Aorta (tissue), 5 donors: ENCODE measurements around the gene FAM149A. TPM values are rescaled to one million over a fixed set of nuclear protein-coding genes. Genes with fewer than 3 reads are reported as not detected.
A peak's percentile ranks its signal among the peaks of the same experiment; 100 is the strongest.

Experiments used
- ATAC-seq: fragments of 200-7000 bp; cut with Tn5 transposase; one replicate; pipeline ENCODE4 v1.9.1; 2022; ENCODE audit warnings: moderate library complexity; ENCODE audit not compliant: low FRiP score
- DNase-seq, 2 donors: peaks; one replicate each; pipeline ENCODE4 v3.0.0-alpha.2; 2020
- H3K27ac ChIP-seq, 2 donors: one replicate each; pipeline ENCODE4 v1.5.1; 2013; ENCODE audit warnings: low read length in 2 of 2, mild to moderate bottlenecking in 2 of 2, moderate library complexity in 2 of 2, control low read depth in 1 of 2, inconsistent platforms in 1 of 2, low read depth in 1 of 2
- H3K27me3 ChIP-seq, 2 donors: one replicate each; pipeline ENCODE4 v1.6.1; 2013; ENCODE audit warnings: control low read depth in 1 of 2, low read length in 1 of 2, mild to moderate bottlenecking in 1 of 2, moderate library complexity in 1 of 2; ENCODE audit not compliant: insufficient read depth in 2 of 2, control insufficient read depth in 1 of 2
- H3K36me3 ChIP-seq, 2 donors: one replicate each; pipeline ENCODE4 v1.6.1; 2013; ENCODE audit warnings: control low read depth in 1 of 2, low read length in 1 of 2, mild to moderate bottlenecking in 1 of 2; ENCODE audit not compliant: insufficient read depth in 2 of 2, control insufficient read depth in 1 of 2
- H3K4me1 ChIP-seq, 2 donors: one replicate each; pipeline ENCODE4 v1.6.1; 2013; ENCODE audit warnings: low read length in 2 of 2, control low read depth in 1 of 2, mild to moderate bottlenecking in 1 of 2, moderate library complexity in 1 of 2; ENCODE audit not compliant: insufficient read depth in 2 of 2, control insufficient read depth in 1 of 2
- H3K4me3 ChIP-seq, 2 donors: one replicate each; pipeline ENCODE4 v1.5.1; 2013; ENCODE audit warnings: low read length in 2 of 2, control low read depth in 1 of 2, mild to moderate bottlenecking in 1 of 2
- H3K9me3 ChIP-seq: one replicate; pipeline ENCODE4 v1.6.1; 2013; ENCODE audit warnings: mild to moderate bottlenecking, low read length; ENCODE audit not compliant: control insufficient read depth
- WGBS, 2 donors: extraction: QIAGEN DNeasy Blood & Tissue Kit; methylation state at CpG; one replicate each; pipeline ENCODE4 v1.1.7; 2013; 5-methylcytosine and 5-hydroxymethylcytosine counted together
- intact Hi-C, 2 donors: fragments of 100-400 bp; cut with DNase I; formaldehyde crosslinking; loops; one replicate each; pipeline versions ENCODE4 v1.14.2 to v1.15.0; 2022
- polyA plus RNA-seq, 2 donors: library from polyadenylated mRNA; stranded (reverse); fragments of 200-250 nt; gene quantifications; one replicate each; pipeline ENCODE4 v1.2.3, GENCODE V29; 2013
- total RNA-seq, 2 donors: library from RNA; stranded (reverse); fragmentation: NEBNext Ultra II Directional; extraction: Animal tissue kit (Norgen Biotek cat#: 25700); gene quantifications; one replicate each; pipeline ENCODE4 v1.2.1, GENCODE V29; 2021
- donor health status: healthy with polysubstance abuse.
- donor health status: Bipolar disorder and iron deficiency.
- donor health status: DM: no; HTN: no; CAD: no.
- donor health status: DM: no; HTN: no; CAD: no.
- donor health status: DM: yes; HTN: yes; CAD: no.

Gene FAM149A
- total and polyA plus RNA-seq, 4 donors: 7.9 to 25.8 (median 15.3) TPM

DNA sequence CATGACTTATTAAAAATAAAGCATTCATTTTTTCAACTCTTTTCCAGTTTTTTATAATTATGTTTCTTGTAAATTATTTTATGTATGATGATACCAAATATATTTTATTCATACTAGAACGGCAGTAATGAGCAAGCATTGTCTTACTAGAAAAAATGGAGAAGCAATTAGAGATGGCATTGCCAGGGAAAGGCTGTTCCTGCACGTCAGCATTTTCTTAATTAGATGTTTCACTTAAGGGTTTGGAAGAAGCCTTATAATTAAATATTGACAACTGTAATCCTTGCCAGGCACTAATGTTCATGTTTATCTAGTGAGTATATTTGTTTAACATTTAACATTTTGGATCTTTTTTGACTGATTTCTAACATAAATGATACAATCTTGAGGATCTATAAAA, 16.6 kb downstream of the FAM149A start:
- Histone ChIP-seq H3K27ac (no peak overlapping the region), H3K4me1 (no peaks in the 10 kb centered on the region), H3K4me3 (no peak overlapping the region), H3K27me3 (no peaks in the 10 kb centered on the region), H3K9me3 (no peaks in the 10 kb centered on the region), H3K36me3 (no peaks in the 10 kb centered on the region)
- intact Hi-C loops: no loop called here
- ATAC-seq: no peak
- DNase-seq: no peak
- 90 to 92% methylated on average over 2 of the region's 2 CpGs for WGBS, 2 donors

DNA sequence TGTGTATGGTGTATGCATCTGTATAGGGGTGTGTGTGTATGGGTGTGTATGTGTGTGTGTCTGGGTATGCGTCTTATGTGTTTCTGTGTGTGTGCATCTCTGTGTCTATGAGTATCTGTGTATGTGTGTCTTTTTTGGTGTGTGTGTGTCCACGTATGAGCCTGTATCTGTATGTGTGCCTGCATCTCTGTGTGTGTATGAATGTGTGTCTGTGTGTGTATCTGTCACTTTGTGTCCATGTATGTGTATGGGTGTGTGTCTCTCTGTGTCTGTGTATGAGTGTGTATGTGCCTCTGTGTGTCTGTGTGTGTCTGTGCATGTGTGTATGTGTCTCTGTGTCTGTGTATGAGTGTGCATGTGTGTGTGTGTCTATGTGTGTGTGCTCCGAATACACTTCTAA, 24.3 kb downstream of the FAM149A start:
- Histone ChIP-seq H3K9me3 (no peaks in the 10 kb centered on the region), H3K4me1 (no peaks in the 10 kb centered on the region), H3K4me3 (no peak overlapping the region), H3K27me3 (no peaks in the 10 kb centered on the region), H3K36me3 (no peaks in the 10 kb centered on the region), H3K27ac (no peak overlapping the region)
- no peak for DNase-seq
- no peak for ATAC-seq
- WGBS, 2 donors: 93% methylated on average over 3 of the region's 3 CpGs
- intact Hi-C loops: no loop called here

DNA sequence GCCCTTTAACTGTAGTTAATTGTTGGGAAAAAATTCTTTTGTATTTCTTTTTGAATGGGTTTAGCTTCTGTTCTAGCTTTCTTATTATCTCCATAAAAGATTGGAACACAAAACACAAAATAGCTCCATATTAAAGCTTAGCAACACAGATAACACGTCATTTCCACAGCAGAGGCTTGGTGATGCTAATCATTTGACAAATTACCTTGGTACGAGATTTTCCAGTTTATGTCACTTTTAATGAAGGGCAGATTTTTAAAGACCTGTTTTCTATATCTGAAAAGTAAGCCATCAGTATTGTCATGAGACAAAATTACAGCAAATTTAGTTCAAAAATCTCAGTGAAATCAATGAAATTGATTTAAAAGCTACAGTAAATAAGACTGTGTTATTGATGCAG, 27.4 kb downstream of the FAM149A start:
- no peak for ATAC-seq
- no peaks in the 10 kb centered on the region for H3K27me3 ChIP-seq
- no peaks in the 10 kb centered on the region for H3K36me3 ChIP-seq
- WGBS, 2 donors: 86 to 94% methylated on average over 2 of the region's 2 CpGs
- no peak for DNase-seq
- no peak overlapping the region for H3K27ac ChIP-seq
- H3K4me1 ChIP-seq: no peaks in the 10 kb centered on the region
- no peaks in the 10 kb centered on the region for H3K9me3 ChIP-seq
- H3K4me3 ChIP-seq: no peak overlapping the region
- intact Hi-C loops: loop anchor here in 1 of 2 donors (10.0 kb wide), 1 partner anchor 497 kb away; no protein-coding TSS in a partner anchor

DNA sequence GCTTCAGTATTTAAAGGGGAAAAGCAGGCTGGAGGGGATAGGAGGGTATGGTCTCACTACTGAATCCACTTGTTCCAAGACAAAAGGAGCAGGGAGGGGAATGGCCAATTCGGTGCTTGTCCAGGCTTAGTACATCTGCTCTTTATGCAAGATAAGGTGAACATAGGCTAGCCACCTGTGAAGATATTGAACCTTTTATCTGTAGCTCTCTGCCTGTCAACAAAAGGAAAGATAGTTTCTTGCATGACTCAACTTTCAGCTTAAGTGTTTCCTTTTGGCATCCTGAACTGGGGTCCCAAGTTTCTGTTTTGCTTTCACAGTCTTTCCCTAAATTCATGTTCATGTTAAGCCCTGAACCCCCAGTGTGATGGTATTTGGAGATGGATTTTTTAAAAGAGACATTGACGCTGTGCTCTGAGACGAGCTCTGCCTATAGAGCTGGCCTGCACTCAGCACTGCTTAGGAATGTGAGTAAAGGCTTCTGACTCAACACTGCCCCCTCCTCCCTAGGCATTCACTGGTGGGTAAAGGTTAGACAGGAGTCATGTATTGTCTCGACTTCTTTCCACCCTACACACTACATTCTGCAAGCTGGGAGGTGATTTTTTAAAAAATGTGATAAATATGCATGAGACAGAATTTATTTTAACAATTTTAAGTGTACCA, 28.2 kb downstream of the FAM149A start:
- Histone ChIP-seq H3K4me1 (no peaks in the 10 kb centered on the region), H3K27me3 (no peaks in the 10 kb centered on the region), H3K27ac (no peak overlapping the region), H3K4me3 (no peak overlapping the region), H3K9me3 (no peaks in the 10 kb centered on the region), H3K36me3 (no peaks in the 10 kb centered on the region)
- intact Hi-C loops: loop anchor here in 1 of 2 donors (10.0 kb wide), 1 partner anchor 498 kb away; no protein-coding TSS in a partner anchor
- ATAC-seq (no peak), DNase-seq (no peak)
- 32 to 43% methylated on average over 4 of the region's 4 CpGs for WGBS, 2 donors

DNA sequence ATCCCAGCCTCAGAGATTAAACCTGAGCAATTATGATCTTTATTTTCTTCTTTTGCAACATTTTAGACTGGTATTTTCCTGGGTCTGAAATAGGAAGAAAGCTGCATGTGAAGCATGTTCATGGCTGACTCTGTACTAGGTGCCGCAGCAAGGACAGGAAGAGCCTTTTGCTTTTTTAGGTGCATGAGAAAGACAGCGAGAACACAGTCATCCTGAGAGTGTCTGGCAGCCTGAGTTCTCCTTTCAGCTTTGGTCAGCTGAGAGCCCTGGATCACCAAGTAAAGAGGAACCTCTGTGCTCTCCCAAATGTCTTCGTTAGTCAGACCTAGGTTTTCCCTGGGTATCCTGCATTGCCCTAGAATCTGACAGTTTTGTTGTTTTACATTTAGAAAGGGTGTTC, 29.8 kb downstream of the FAM149A start:
- H3K4me3 ChIP-seq: no peak overlapping the region
- no peaks in the 10 kb centered on the region for H3K36me3 ChIP-seq
- ATAC-seq (no peak), DNase-seq (no peak)
- H3K27ac ChIP-seq: no peak overlapping the region
- intact Hi-C loops: loop anchor here in 1 of 2 donors (10.0 kb wide), 1 partner anchor 499 kb away; no protein-coding TSS in a partner anchor
- H3K4me1 ChIP-seq: no peaks in the 10 kb centered on the region
- no peaks in the 10 kb centered on the region for H3K9me3 ChIP-seq
- WGBS, 2 donors: 88 to 91% methylated on average over 3 of the region's 3 CpGs
- no peaks in the 10 kb centered on the region for H3K27me3 ChIP-seq

DNA sequence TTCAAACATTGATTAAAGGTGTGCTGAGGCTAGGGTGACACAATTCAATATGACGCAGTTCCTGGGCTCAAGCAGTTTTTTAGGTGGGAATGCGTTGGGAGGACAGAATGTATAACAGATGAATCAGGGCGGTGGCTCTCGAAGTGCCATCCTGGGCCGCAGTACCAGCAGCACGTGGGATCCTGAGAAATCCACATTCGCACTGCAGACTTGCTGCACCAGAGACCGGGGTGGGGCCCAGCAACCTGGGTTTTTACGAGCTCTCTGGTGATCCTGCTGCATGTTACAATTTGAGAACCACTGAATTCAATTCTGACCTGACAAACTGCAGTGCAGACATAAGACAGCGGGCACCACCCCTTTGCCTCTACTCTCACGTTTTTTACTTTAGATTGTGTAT, 30.4 kb downstream of the FAM149A start:
- no peak overlapping the region for H3K27ac ChIP-seq
- H3K4me3 ChIP-seq: no peak overlapping the region
- intact Hi-C loops: loop anchor here in 1 of 2 donors (5.0 to 10.0 kb wide), 2 partner anchors 68 to 500 kb away; partner anchors contain the start of gene TLR3
- DNase-seq (no peak), ATAC-seq (no peak)
- no peaks in the 10 kb centered on the region for H3K27me3 ChIP-seq
- WGBS, 2 donors: 94% methylated on average over 11 of the region's 11 CpGs
- no peaks in the 10 kb centered on the region for H3K4me1 ChIP-seq
- no peaks in the 10 kb centered on the region for H3K36me3 ChIP-seq
- H3K9me3 ChIP-seq: no peaks in the 10 kb centered on the region

DNA sequence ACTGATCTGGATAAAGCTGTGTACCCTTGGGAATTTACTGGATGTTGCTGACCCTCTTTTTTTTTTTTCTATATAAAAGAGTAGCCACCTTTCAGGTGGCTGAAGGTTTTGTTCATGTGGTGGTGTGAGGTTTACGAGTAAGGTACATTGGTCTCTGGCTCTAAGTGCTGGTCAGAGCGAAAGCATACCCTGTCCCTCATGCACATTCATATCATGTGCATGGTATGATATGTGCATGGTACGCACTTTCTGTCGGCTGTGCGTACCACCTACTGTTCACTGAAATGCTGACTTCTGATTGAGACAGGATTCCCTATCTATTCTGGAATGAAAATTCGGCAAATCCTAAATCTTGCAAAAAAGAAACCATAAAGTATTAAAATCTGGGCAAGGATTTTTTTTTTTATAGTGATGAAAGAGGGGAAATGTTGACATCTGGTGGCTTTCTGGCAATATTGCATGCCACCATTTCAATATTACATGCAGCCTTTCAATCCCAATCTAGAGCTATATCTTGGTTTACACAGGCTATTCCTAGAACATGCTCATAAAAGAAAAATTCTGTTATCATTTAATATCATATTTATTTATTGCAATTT, 32.8 kb downstream of the FAM149A start:
- H3K4me1 ChIP-seq: no peaks in the 10 kb centered on the region
- no peaks in the 10 kb centered on the region for H3K9me3 ChIP-seq
- intact Hi-C loops: loop anchor here (2.0 to 10.0 kb wide), 3 partner anchors 68 to 502 kb away; partner anchors contain the start of gene TLR3 (in 2 of the 2)
- H3K27me3 ChIP-seq: no peaks in the 10 kb centered on the region
- H3K4me3 ChIP-seq: no peak overlapping the region
- 51 to 55% methylated on average over 6 of the region's 6 CpGs for WGBS, 2 donors
- no peak overlapping the region for H3K27ac ChIP-seq
- H3K36me3 ChIP-seq: no peaks in the 10 kb centered on the region
- peak; percentile 33 for ATAC-seq
- DNase-seq: no peak

DNA sequence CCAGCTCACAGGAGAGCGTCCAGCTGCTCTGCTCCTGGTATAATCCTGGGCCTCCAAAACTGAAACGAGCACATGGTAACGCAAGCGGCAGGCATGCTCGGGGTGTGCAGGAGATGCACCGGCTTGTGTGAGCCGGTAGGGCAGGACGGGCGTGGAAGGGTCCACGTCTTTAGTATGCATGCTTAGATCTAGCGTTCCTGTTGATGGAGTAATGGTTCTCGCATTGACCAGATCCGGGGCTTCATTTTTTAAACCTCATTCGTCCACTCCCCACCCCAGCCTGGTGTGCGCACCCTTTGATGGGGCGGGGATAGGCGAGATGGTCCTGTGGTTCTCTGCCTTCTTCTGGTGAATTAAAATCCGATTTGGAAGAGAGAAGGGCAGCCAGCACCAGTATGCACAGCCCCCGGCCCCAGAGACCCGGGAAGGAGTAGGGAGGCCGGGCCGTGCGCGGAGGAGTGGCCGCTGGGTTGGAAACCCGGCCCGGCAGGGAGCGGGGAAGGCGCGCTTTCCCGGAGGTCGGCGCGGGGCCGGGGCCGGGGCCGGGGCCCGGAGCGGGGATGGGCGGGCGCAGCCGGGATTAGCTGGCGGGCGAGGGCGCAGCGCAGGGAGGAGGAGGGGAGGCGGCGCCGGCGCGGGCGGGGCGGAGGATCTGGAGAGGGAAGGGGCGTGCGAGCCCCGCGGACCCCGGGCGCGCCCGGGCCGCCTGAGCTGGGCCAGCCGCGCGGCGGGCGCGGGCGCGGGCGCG, 39.9 kb downstream of the FAM149A start:
- ATAC-seq: peak; percentile 87
- H3K4me3 ChIP-seq: peak overlapping the region; percentile 8 to 52
- no peaks in the 10 kb centered on the region for H3K27me3 ChIP-seq
- no peaks in the 10 kb centered on the region for H3K36me3 ChIP-seq
- WGBS, 2 donors: 0 to 1% methylated on average over 32 to 72 of the region's 72 CpGs
- DNase-seq: peak; percentile 77 to 92
- intact Hi-C loops: no loop called here
- no peaks in the 10 kb centered on the region for H3K4me1 ChIP-seq
- peak overlapping the region; percentile 4 to 71 for H3K27ac ChIP-seq
- no peaks in the 10 kb centered on the region for H3K9me3 ChIP-seq
